GM12891 (cell line): ENCODE measurements around the gene INHBC.
"Not testable (repeated sequence)": the region's sequence is repeated elsewhere in the genome, so short reads cannot be mapped to it uniquely, and the experiment has no call there.

ENCODE experiments used
- PAX5 ChIP-seq: IDR thresholded peaks from 2 replicates; pipeline ENCODE4 v1.6.1; 2011; ENCODE audit warnings: low read length, moderate library complexity, mild to moderate bottlenecking; ENCODE audit not compliant: insufficient read depth, severe bottlenecking
- POLR2A ChIP-seq: IDR thresholded peaks from 2 replicates; pipeline ENCODE4 v1.6.1; 2011; ENCODE audit warnings: low read depth, low read length, control low read depth
- POLR2AphosphoS5 ChIP-seq: IDR thresholded peaks from 2 replicates; pipeline ENCODE4 v1.6.1; 2011; ENCODE audit warnings: low read depth, low read length, control low read depth

DNA sequence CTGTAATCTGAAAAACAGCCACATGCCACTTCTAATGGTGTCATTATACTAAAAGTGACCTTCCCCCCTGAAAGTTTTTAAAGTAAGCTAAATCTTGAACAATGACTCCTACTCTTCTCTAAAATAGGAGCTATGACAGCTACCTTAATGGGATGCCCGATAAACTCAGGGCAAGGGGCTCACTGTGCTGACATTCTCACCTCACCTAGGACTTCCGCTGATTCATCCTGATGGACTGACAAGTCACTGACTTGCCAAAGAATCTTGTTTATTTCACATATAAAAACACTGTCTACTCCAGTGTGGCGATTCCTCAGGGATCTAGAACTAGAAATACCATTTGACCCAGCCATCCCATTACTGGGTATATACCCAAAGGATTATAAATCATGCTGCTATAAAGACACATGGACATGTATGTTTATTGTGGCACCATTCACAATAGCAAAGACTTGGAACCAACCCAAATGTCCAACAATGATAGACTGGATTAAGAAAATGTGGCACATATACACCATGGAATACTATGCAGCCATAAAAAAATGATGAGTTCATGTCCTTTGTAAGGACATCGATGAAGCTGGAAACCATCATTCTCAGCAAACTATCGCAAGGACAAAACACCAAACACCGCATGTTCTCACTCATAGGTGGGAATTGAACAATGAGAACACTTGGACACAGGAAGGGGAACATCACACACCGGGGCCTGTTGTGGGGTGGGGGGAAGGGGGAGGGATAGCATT lies 34.7 kb upstream of the INHBC start:
- not testable (repeated sequence) for TF ChIP-seq PAX5, POLR2A, POLR2AphosphoS5
